Activated T-cell treated with anti-CD3 and anti-CD28 coated beads, Interleukin-2, amount 50 U/mL, for 72 hours (primary cell): ENCODE results near the gene GNA14. TPM values are rescaled to one million over a fixed set of nuclear protein-coding genes. Genes with fewer than 3 reads are reported as not detected.
A peak's percentile ranks its signal among the peaks of the same experiment; 100 is the strongest.
"Not testable (repeated sequence)": the region's sequence is repeated elsewhere in the genome, so short reads cannot be mapped to it uniquely, and the experiment has no call there.

Experiments
- ATAC-seq, 2 donors: fragments of 150-1000 bp; cut with Tn5 transposase; replicated peaks in 1 of 2; 2 replicates each; pipeline ENCODE4 v1.10.0; 2021; ENCODE audit warnings: moderate library complexity in 2 of 2, mild to moderate bottlenecking in 1 of 2
- DNase-seq, 2 donors: peaks; one replicate each; pipeline ENCODE4 v3.0.0; 2021 to 2022; ENCODE audit warnings: mixed read lengths in 1 of 2
- H3K27ac Mint-ChIP-seq: one replicate; pipeline ENCODE4 v1.8.0; 2022; ENCODE audit warnings: mild to moderate bottlenecking, moderate library complexity, mixed read lengths
- H3K27me3 Mint-ChIP-seq: one replicate; pipeline ENCODE4 v1.8.0; 2022; ENCODE audit warnings: low read depth, mixed read lengths
- H3K36me3 Mint-ChIP-seq, 2 donors: one replicate each; pipeline ENCODE4 v1.8.0; 2022; ENCODE audit warnings: mixed read lengths in 2 of 2, mild to moderate bottlenecking in 1 of 2; ENCODE audit not compliant: insufficient read depth in 2 of 2
- H3K4me1 Mint-ChIP-seq: one replicate; pipeline ENCODE4 v1.8.0; 2022; ENCODE audit warnings: low read depth, mixed read lengths
- H3K4me3 Mint-ChIP-seq, 2 donors: one replicate each; pipeline ENCODE4 v1.8.0; 2022; ENCODE audit warnings: mild to moderate bottlenecking in 2 of 2, mixed read lengths in 2 of 2, moderate library complexity in 2 of 2
- H3K9me3 Mint-ChIP-seq, 2 donors: one replicate each; pipeline ENCODE4 v1.8.0; 2022; ENCODE audit warnings: mixed read lengths in 2 of 2
- total RNA-seq, 2 donors: library from RNA; stranded (reverse); gene quantifications; one replicate each; pipeline ENCODE4 v1.2.3, GENCODE V29; 2022

GNA14 gene
- total RNA-seq, 2 donors from 2014 or later, result 0.29 TPM; not detected in 1

GRCh38 chr9:77454663-77455062, 193.5 kb downstream of the GNA14 start:
- peaks cover 28% of the 10 kb centered on the region for H3K4me1 Mint-ChIP-seq
- no peak overlapping the region for H3K27ac Mint-ChIP-seq
- H3K4me3 Mint-ChIP-seq, result peak overlapping the region in 1 of 2 donors; percentile 10

GRCh38 chr9:77453825-77454647, 194.1 kb downstream of the GNA14 start:
- Mint-ChIP-seq H3K4me3 (peak overlapping the region; percentile 66 to 74), H3K4me1 (peaks cover 28% of the 10 kb centered on the region), H3K9me3 (peaks cover 0 to 2% of the 10 kb centered on the region in 2 donors), H3K36me3 (peaks cover 0 to 2% of the 10 kb centered on the region in 2 donors), H3K27ac (peak overlapping the region; percentile 6), H3K27me3 (no peaks in the 10 kb centered on the region)
- peak in 1 of 2 donors; percentile 20 for ATAC-seq
- no peak for DNase-seq

More at GRCh38 chr9:77454663-77455062, 193.5 kb downstream of the GNA14 start:
- Mint-ChIP-seq H3K36me3 (peaks cover 0 to 2% of the 10 kb centered on the region in 2 donors), H3K9me3 (peaks cover 0 to 2% of the 10 kb centered on the region in 2 donors), H3K27me3 (no peaks in the 10 kb centered on the region)
- no peak for ATAC-seq
- DNase-seq, result no peak

GRCh38 chr9:77451507-77451906, 196.6 kb downstream of the GNA14 start:
- Mint-ChIP-seq H3K9me3 (peaks cover 2% of the 10 kb centered on the region in 2 donors), H3K4me1 (peaks cover 17% of the 10 kb centered on the region), H3K4me3 (no peak overlapping the region), H3K36me3 (peaks cover 0 to 2% of the 10 kb centered on the region in 2 donors), H3K27me3 (no peaks in the 10 kb centered on the region), H3K27ac (no peak overlapping the region)
- ATAC-seq (no peak), DNase-seq (no peak)

- DNase-seq, result no peak
- Mint-ChIP-seq H3K27me3 (no peaks in the 10 kb centered on the region), H3K4me1 (peaks cover 14% of the 10 kb centered on the region), H3K27ac (no peak overlapping the region), H3K9me3 (peaks cover 2% of the 10 kb centered on the region in 2 donors), H3K4me3 (no peak overlapping the region), H3K36me3 (peaks cover 0 to 2% of the 10 kb centered on the region in 2 donors)
- ATAC-seq, result no peak
These were observed 198.0 kb downstream of the GNA14 start for GRCh38 chr9:77450085-77450475.

- Mint-ChIP-seq H3K4me1 (peaks cover 11% of the 10 kb centered on the region), H3K27ac (no peak overlapping the region), H3K27me3 (no peaks in the 10 kb centered on the region), H3K4me3 (no peak overlapping the region), H3K9me3 (peaks cover 2% of the 10 kb centered on the region in 2 donors), H3K36me3 (peaks cover 0 to 2% of the 10 kb centered on the region in 2 donors)
- DNase-seq, result no peak
- no peak for ATAC-seq
These were observed 198.7 kb downstream of the GNA14 start for GRCh38 chr9:77449240-77450084.

- Mint-ChIP-seq H3K27ac (no peak overlapping the region), H3K4me1 (no peaks in the 10 kb centered on the region), H3K36me3 (peaks cover 0 to 2% of the 10 kb centered on the region in 2 donors), H3K9me3 (peaks cover 2% of the 10 kb centered on the region in 2 donors), H3K27me3 (no peaks in the 10 kb centered on the region), H3K4me3 (no peak overlapping the region)
- DNase-seq (no peak), ATAC-seq (no peak)
These were observed 200.5 kb downstream of the GNA14 start for GRCh38 chr9:77447646-77448045.

GRCh38 chr9:77442436-77442835, 205.7 kb downstream of the GNA14 start:
- peaks cover 0 to under 1% of the 10 kb centered on the region in 2 donors for H3K9me3 Mint-ChIP-seq

GRCh38 chr9:77441124-77441523, 207.0 kb downstream of the GNA14 start:
- DNase-seq, H3K4me3 Mint-ChIP-seq, H3K4me1 Mint-ChIP-seq, H3K36me3 Mint-ChIP-seq, H3K27ac Mint-ChIP-seq, H3K9me3 Mint-ChIP-seq, ATAC-seq, H3K27me3 Mint-ChIP-seq: not testable (repeated sequence)

More at GRCh38 chr9:77442436-77442835, 205.7 kb downstream of the GNA14 start:
- Mint-ChIP-seq H3K4me1 (no peaks in the 10 kb centered on the region), H3K4me3 (no peak overlapping the region), H3K27ac (no peak overlapping the region), H3K36me3 (no peaks in the 10 kb centered on the region), H3K27me3 (no peaks in the 10 kb centered on the region)
- ATAC-seq (no peak), DNase-seq (no peak)

- H3K27me3 Mint-ChIP-seq, result no peaks in the 10 kb centered on the region
- H3K4me1 Mint-ChIP-seq, result no peaks in the 10 kb centered on the region
- H3K36me3 Mint-ChIP-seq, result no peaks in the 10 kb centered on the region
- no peaks in the 10 kb centered on the region for H3K9me3 Mint-ChIP-seq
- ATAC-seq, result no peak
- H3K27ac Mint-ChIP-seq, result no peak overlapping the region
- H3K4me3 Mint-ChIP-seq, result no peak overlapping the region
- DNase-seq, result no peak
These were observed 208.1 kb downstream of the GNA14 start for GRCh38 chr9:77440057-77440456.

GRCh38 chr9:77438653-77439052, 209.5 kb downstream of the GNA14 start:
- Mint-ChIP-seq H3K4me3 (no peak overlapping the region), H3K9me3 (no peaks in the 10 kb centered on the region), H3K4me1 (peaks cover 4% of the 10 kb centered on the region), H3K27ac (no peak overlapping the region), H3K27me3 (peaks cover 4% of the 10 kb centered on the region), H3K36me3 (no peaks in the 10 kb centered on the region)
- no peak for DNase-seq
- ATAC-seq, result no peak

- Mint-ChIP-seq H3K27ac (no peak overlapping the region), H3K4me3 (no peak overlapping the region), H3K4me1 (peaks cover 6% of the 10 kb centered on the region), H3K9me3 (no peaks in the 10 kb centered on the region), H3K27me3 (peaks cover 6% of the 10 kb centered on the region), H3K36me3 (no peaks in the 10 kb centered on the region)
- ATAC-seq, result no peak
- no peak for DNase-seq
These were observed 212.4 kb downstream of the GNA14 start for GRCh38 chr9:77435688-77436087.

- Mint-ChIP-seq H3K27me3 (peaks cover 6% of the 10 kb centered on the region), H3K4me1 (peaks cover 6% of the 10 kb centered on the region), H3K4me3 (no peak overlapping the region), H3K27ac (no peak overlapping the region), H3K36me3 (no peaks in the 10 kb centered on the region), H3K9me3 (no peaks in the 10 kb centered on the region)
- no peak for ATAC-seq
- no peak for DNase-seq
These were observed 212.8 kb downstream of the GNA14 start for GRCh38 chr9:77435277-77435676.
